ENCODE data around the gene FAAP20.

GRCh38 chr1:2151252-2151651 lies 43.3 kb downstream of the FAAP20 start:
- TF ChIP-seq POLR2A (IDR thresholded peaks at IDR 0.05) (no peak), CTCF (IDR thresholded peaks at IDR 0.05) (no peak), POLR2AphosphoS5 (IDR thresholded peaks at IDR 0.05) (peak; percentile 54 to 55), EP300 (IDR thresholded peaks at IDR 0.05) (no peak)

Data from upper lobe of left lung (tissue), 4 donors.